Stimulated activated CD8-positive, alpha-beta memory T cell treated with anti-CD3 and anti-CD28 coated beads, Interleukin-15, amount 100 ng/mL, for 1 hour (primary cell): ENCODE measurements around the gene MINPP1.

Experiments used
- DNase-seq: peaks from one replicate; pipeline ENCODE4 v3.0.0-alpha.2; 2020; ENCODE audit warnings: low read depth

Gene MINPP1

DNA sequence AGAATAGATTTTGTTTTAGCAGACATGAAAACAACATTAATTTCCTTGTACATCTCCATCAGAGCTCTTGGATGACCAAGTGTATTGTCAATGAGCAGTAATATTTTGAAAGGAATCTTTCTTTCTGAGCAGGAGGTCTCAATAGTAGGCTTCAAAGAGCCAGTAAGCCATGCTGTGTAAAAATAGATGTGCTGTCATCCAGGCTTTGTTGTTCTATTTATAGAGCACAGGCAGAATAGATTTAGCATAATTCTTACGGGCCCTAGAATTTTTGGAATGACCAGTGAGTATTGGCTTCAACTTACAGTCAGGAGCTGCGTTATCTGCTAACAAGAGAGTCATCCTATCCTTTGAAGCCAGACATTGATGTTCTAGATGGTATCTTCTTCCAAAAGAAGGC is 19.0 kb downstream of the MINPP1 start:
- no peak for DNase-seq

DNA sequence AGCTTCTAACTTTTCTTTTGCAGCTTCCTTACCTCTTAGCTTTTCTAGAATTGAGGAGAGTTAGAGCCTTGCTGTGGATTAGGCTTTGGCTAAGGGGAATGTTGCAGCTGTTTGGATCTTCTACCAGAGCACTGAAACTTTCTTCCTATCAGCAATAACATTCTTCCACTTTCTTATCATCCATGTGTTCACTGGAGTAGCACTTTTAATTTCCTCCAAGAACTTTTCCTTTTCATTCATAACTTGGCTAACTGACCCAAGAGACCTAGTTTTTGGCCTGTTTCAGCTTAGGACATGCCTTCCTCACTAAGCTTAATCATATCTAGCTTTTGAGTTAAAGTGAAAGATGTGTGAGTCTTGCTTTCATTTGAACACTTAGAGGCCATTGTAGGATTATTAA is 19.6 kb downstream of the MINPP1 start:
- no peak for DNase-seq

DNA sequence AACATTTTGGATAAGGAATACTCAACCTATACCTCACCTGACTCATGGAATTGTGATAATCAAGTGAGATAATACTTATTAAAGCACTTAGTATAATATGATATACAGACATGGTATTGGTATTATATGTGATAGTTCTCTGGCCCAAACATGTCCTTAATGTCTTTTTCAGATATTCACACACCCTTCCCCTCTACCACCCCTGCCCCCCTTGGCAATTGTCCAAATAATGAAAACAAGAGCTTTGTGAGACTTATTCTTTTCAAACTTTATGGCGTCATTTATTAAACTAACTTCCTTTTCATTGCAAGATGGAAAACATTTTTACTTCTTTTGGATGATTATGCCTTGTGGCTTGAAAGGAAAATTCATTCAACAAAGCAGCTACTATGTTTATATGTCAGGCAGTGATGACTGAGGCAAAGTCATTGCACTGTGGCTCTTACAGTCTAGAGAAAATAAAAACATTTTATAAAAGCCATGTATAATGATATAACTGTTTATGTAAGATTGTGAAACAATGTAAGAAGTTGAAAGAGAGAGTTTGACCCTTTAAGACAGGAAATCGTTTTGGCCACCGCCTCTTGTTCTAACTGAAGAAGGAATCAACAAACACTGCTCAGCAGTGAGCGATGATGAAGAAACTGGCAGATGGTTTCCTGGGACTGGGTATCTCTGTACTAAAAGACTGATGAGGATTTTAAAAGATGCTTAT is 27.4 kb downstream of the MINPP1 start:
- DNase-seq: no peak

DNA sequence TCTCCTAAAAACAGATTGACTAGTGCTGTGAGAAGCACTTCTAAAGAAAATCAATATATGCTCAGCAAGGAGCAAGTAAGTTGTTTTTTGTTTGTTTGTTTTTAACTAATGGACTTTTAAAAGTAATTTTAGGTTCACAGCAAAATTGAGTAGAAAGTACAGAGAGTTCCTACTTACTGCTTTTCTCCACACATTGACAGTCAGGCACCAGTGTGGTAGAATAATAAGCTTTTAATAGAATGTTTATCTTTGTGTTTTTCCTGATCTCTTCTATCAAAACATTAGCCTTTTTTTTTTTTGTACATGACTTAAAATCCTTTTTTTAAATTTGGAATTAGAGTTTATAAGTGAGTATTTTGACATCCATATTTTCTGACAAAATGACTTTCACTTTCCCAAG is 28.0 kb downstream of the MINPP1 start:
- no peak for DNase-seq

DNA sequence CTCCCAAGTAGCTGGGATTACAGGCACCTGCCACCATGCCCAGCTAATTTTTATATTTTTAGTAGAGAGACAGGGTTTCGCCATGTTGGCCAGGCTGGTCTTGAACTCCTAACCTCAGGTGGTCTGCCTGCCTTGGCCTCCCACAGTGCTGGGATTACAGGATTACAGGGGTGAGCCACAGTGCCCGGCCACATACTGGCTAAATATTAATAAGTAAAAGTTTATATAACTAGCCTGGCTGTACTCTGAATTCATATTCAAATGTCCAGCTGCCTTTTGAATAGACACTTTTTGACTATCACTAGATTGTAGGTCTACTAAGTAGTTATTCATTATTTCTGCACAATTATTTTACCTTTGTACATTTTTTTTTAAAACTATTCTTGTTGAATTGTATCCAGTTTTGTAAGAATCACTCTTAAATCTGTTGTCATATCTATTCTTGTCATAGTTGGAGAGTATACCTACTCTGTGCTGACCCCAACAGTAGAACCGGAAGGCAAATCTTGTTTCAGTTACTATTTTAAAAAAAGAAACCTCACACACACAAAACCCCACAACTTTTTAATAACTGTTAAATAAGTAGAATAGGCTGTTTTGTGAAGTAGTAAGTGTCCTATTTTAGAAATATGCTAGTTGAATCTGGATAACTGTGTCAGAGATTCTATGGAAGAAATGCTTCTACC is 29.6 kb downstream of the MINPP1 start:
- DNase-seq: no peak

DNA sequence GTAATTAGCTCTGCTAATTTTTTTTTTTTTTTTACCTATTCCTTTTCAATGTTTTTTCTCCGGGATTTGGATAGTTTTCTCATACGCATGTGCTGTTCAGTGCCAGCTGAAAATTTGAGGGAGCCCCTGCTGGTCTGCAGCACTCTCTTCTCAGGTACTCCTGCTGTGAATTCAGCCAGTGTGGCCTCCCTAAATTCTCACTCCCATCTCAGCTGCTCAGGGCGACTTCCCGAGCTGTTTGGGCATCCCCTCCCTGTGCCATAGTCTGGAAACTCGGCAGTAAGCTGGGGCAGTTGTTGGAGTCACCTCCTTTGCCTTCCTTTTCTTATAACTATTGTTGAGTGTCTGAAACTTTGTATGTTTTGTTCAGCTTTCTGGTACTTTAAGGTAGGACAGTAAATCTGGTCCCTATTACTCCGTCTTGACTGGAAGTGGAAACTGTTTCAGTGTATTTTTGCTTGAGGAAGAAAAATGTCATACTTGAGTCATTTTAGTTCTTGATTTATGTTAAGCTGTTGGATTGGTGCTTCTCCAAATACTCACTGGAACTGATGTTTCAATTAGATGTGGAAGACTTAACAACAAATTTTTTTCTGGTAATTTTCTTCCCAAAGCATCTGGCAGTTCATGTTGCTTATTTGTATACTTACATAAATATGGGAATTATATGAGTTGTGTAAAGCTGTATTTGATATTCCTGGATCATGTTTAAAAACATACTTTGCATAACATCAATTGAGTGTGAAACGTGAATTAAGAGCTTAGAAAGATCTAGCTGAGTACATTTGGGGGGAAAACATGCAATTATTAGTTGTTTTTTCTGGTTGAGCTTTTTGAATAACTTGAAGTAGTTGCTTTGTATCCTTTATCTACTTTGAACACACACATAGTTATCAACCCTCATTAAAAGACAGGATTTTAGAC is 33.7 kb downstream of the MINPP1 start:
- no peak for DNase-seq

DNA sequence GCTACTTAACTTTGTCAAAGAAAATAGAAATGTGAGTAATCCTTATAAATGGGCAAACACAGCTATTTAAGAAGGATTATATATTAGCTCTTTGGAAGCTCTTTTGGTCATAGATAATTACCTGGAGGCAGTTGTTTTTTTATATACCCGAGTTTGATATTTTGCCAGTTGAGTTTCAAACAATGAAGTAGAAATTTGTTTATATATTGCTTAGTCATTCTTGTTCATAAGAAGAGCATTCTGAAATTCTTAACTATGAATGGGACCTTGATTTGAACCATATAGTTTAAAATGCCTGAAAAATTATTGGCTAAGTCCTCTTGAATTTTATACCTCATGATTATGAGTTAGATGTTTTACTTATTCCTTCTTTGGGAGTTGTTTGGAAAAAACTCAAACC is 36.4 kb downstream of the MINPP1 start:
- no peak for DNase-seq

DNA sequence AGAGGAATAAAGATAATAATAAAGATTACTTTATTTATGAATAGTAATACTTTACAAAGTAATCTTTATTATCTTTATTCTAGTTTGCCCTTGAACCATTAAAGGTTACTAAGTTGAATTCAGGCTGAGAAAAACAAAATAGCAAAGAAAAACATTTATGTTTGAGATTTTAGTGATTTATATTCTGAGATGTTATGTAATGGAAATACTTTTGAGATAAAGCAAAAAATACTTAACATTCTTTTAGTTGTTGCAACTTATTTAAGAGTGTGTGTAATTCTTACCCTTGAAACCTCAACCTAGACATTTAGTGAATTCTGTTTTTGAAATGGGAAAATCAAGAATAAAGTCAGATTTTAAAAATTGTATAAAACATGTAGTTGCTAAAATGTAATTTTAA is 40.0 kb downstream of the MINPP1 start:
- no peak for DNase-seq

DNA sequence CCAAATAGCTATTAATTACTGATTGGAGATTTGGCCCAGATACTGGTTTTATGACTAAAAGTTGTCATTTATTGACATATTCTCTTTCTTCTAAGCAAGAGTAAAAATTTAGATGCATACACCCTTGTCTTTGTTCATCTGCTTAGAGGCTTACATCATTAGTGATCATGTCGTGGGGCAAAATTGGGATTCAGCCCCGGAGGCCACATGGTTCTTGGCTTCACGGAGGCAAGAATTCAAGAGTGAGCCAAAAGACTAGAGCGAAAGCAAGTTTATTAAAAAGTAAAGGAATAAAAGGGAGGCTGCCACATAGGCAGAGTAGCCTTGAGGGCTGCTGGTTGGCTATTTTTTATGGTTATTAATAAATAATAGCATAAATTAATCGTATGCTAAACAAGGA is 41.1 kb downstream of the MINPP1 start:
- DNase-seq: no peak

DNA sequence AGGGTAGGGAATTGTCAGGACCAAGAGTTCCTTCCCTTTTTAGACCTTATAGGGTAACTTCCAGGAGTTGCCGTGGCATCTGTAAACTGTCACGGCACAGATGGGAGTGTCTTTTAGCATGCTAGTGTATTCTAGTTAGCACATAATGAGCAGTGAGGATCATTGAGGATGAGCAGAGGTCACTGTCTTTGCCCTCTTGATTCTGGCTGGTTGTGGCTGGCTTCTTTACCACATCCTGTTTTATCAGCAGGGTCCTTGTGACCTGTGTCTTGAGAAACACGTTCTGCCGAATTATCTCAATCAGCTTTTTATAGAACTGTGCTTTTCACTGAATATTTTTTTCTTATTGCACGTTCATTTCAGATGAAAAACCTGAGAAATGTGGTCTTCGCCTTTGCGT is 41.5 kb downstream of the MINPP1 start:
- DNase-seq: no peak

DNA sequence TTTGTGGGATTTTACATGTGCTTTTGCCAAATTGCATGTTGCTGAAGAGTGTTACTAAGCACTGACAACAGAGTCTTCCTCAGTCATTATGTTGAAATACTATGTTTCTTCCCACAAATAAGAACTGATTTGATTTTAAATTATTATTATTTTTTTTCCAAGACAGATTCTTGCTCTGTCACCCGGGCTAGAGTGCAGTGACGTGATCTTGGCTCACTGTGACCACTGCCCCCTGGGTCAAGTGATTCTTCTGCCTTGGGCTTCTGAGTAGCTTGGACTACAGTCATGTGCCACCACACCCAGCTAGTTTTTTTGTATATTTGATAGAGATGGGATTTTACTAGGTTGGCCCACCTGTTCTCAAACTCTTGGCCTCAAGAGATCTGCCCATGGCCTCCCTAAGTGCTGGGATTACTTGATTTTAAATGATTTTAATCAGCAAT is 42.3 kb downstream of the MINPP1 start:
- no peak for DNase-seq

DNA sequence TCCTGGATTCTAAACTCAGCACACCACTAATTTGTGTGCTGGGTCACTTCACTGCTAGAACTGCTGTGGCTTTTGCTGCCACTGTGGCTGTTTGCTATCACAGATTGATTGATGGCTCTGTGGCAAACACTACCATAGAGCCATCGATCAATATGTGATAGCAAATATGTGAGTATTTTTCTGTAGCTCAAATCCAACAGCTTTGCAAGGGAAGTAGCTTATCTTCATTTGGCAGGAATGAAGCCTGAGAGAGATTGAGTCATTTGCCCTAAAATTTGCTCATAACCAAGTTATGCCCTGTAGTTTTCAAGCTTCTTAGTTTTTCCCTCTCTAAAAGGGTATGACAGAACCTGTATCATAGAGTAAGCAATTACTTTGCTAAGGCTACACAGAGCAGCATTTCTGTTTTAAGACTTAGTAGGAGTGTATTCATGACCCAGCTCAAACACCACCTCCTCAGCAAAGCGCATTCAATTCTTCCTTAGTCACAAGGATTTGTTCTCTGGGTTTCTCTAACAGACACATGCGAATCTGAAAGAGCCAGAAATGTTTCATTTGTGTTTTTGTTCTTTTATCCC is 43.1 kb downstream of the MINPP1 start:
- no peak for DNase-seq

DNA sequence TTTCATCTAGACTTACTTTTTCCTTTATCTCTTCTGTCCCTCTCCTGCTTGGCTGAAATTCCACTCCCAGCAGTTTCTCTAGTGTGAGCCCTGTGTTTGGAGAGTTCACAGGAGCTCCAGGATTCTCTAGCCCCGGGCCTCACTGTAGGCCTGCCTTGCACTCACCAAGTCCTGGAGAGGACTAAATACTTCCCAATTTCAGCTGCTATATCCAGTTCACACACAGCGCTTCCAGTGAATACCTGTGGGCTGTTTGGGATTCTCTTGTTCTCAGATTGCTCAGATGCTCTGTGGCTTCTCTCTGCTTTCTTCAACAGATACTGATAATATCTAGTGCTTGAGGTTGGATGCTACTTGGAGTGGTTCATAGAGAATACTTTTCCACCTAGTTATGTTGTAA is 46.0 kb downstream of the MINPP1 start:
- no peak for DNase-seq

DNA sequence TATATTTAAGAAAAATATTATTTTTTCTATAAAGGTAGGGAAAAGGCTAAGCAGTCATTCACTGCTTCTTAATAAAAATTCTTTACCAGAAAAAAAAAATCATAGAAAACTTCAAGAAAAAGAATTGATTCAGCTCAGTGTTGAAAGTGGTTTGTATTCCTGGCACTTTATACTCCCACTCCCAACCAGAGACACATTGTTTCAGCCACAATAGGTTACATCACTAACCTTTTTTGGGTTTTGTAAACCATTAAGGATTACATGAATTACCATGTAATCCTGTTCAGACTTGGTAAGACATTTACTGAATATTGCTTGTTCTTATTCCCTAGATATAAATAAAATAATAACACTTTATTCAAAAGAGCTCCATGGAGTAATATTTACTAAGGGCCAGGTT is 46.6 kb downstream of the MINPP1 start:
- no peak for DNase-seq

DNA sequence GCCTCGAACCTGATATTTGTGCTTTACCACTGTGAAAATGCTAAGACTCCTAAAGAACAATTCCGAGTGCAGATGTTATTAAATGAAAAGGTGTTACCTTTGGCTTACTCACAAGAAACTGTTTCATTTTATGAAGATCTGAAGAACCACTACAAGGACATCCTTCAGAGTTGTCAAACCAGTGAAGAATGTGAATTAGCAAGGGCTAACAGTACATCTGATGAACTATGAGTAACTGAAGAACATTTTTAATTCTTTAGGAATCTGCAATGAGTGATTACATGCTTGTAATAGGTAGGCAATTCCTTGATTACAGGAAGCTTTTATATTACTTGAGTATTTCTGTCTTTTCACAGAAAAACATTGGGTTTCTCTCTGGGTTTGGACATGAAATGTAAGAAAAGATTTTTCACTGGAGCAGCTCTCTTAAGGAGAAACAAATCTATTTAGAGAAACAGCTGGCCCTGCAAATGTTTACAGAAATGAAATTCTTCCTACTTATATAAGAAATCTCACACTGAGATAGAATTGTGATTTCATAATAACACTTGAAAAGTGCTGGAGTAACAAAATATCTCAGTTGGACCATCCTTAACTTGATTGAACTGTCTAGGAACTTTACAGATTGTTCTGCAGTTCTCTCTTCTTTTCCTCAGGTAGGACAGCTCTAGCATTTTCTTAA is 47.7 kb downstream of the MINPP1 start:
- no peak for DNase-seq

DNA sequence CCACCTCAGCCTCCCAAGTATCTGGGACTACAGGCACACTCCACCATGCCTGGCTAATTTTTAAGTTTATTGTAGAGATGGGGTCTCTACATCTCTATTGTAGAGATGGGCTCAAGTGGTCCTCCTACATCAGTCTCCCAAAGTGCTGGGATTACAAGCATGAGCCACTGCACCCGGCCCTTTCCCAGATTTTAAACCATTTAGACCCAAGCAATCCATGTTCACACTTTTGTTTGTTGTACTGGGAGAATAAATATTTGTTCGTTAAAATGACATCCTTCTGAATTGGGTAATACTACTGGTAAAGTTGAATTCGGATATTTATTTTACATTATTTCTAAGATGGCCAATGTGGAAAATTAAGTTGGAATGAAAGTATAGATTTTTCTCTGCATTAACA is 52.7 kb downstream of the MINPP1 start:
- no peak for DNase-seq

DNA sequence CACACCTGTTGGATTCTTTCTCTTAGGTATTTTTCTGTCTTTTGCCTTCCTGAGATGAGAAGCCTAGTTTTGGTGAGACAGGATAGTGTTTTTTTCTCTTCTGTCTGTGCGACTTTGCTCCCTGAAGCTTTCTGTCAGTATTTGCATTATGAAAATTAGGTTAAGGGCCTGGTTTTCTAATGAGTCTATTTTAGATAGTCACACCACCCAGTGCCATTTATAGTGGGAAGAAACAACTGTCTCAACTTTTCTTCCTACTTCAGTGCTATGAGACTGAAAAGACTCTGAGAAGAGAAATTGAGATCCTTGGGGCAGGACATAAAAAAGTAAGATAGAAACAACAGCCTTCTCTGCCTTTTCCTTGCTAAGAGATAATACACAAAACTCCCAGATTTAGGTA is 53.6 kb downstream of the MINPP1 start:
- DNase-seq: no peak

DNA sequence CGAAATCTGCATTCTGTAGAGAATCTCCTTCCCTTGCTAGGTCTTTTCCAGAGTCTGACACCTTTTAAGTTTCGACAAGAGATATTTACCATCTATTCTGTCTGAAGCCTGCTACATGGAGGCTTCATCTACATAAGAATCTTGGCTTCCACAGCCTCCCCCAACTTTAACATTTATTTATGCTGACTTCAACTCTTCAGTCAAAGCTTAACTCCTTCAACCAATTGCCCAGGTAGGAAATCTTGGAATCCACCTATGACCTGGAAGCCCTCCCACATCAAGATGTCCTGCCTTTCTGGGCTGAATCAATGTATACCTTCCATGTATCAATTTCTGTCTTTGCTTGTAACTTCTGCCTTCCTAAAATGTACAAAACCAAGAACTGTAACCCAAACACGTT is 54.7 kb downstream of the MINPP1 start:
- no peak for DNase-seq

DNA sequence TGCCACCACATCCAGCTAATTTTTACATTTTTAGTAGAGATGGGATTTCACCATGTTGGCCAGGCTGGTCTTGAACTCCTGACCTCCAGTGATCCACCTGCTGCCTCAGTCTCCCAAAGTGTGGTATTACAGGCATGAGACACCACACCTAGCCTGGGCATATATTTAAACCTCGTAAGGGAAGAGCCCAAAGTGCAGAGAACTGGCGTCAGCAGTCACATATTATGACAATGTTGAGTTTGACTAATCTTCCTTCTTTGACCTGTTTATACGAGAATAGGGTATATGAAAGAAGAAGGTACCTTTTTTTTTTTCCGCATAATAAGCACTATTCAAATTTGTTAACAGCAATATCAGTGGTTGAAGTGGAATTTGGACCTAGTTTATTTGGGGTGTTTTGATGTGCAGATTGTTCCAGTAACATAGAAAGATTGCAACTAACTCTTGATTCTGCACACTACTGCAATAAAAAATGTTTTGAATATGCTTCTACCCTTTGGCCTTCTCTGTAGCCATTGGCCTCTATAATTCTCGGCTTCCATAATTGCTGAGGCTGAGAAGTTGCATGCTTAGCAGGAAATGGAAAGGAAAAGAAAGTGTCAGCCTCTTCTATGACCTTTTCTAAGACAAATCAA is 55.9 kb downstream of the MINPP1 start:
- no peak for DNase-seq

DNA sequence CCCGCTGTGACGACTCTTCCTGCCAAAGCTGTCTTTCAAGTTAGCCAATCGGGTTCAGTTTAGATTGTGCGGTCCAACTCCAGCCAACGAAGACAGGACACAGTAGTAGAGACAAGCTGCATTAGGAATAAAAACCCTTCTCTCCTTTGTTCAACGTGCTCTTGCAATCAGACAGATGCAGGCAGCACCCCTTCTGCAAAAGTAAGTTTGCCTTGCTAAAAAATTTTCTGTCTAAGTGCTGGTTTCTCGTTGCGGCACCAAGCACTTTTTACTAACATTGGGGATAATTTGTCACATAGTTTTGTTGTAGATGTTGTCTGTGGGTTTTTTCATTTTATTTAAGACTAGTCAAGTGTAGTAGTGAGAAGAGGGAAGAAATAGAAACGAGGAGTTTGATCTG is 58.1 kb downstream of the MINPP1 start:
- no peak for DNase-seq

DNA sequence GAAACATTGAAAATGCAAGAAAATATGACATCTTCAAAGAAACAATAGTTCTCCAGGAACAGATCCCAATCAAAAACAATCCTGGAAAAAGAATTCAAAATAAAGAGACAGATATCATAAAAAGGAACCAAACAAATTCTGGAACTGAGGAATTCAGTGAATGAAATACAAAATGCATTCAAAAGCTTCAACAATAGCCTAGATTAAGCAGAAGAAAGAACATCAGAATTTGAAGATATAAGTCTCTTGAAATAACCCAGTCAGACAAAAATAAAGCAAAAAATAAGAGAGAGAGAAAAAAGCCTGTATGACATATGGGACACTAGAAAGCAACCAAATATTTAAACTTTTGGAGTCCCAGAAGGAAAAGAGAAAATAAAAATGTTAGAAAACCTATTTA is 60.3 kb downstream of the MINPP1 start:
- no peak for DNase-seq

DNA sequence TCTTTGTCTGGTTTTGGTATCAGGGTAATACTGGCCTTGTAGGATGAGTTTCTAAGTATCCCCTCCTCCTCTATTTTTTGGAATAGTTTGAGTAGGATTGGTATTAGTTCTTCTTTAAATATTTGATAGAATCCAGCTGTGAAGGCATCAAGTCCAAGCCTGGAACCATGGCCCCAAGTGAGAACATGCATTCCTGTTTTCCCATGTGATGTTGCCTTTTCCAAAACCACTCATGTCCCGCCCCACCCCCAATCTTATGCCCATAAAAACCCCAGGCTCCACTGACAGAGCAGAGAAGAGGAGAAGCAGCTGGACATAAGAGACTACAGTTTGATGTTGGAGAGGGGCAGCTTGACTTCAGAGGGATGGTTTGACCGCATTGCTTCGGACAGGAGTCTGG is 71.2 kb downstream of the MINPP1 start:
- DNase-seq: no peak
